Measurements from ENCODE around the gene KIF27. TPM values are rescaled to one million over a fixed set of nuclear protein-coding genes. Genes with fewer than 3 reads are reported as not detected.
"Not testable (repeated sequence)": the region's sequence is repeated elsewhere in the genome, so short reads cannot be mapped to it uniquely, and the experiment has no call there.

Gene KIF27, protein sequence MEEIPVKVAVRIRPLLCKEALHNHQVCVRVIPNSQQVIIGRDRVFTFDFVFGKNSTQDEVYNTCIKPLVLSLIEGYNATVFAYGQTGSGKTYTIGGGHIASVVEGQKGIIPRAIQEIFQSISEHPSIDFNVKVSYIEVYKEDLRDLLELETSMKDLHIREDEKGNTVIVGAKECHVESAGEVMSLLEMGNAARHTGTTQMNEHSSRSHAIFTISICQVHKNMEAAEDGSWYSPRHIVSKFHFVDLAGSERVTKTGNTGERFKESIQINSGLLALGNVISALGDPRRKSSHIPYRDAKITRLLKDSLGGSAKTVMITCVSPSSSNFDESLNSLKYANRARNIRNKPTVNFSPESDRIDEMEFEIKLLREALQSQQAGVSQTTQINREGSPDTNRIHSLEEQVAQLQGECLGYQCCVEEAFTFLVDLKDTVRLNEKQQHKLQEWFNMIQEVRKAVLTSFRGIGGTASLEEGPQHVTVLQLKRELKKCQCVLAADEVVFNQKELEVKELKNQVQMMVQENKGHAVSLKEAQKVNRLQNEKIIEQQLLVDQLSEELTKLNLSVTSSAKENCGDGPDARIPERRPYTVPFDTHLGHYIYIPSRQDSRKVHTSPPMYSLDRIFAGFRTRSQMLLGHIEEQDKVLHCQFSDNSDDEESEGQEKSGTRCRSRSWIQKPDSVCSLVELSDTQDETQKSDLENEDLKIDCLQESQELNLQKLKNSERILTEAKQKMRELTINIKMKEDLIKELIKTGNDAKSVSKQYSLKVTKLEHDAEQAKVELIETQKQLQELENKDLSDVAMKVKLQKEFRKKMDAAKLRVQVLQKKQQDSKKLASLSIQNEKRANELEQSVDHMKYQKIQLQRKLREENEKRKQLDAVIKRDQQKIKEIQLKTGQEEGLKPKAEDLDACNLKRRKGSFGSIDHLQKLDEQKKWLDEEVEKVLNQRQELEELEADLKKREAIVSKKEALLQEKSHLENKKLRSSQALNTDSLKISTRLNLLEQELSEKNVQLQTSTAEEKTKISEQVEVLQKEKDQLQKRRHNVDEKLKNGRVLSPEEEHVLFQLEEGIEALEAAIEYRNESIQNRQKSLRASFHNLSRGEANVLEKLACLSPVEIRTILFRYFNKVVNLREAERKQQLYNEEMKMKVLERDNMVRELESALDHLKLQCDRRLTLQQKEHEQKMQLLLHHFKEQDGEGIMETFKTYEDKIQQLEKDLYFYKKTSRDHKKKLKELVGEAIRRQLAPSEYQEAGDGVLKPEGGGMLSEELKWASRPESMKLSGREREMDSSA (N-terminal part only)
- 3.0 and 4.7 TPM in 2 replicates for total RNA-seq (2014; rRNA removed; shearing (Covaris generic))
- polyA plus RNA-seq (2015; cell fraction: cytosol; rRNA removed), result 1.7 and 2.0 TPM in 2 replicates
- 8.9 and 9.2 TPM in 2 replicates for polyA plus RNA-seq (2015; cell fraction: nucleus; rRNA removed)

GRCh38 chr9:83920927-83921707 is at the start of gene KIF27:
KIF27 (minus strand) TSS chr9:83921432; CDS start chr9:83915591, 5,841 bp downstream.
- in situ Hi-C loops (cut with HindIII; ENCODE audit: low pct_unique_long_range_greater_than_20kb, low sequenced_read_pairs), result no loop called here
- DNase-seq (ENCODE audit: low read depth, low spot score), result peak; percentile 97

GRCh38 chr9:83969602-83970001 is 48.4 kb upstream of the KIF27 start:
- in situ Hi-C loops (cut with HindIII; ENCODE audit: low pct_unique_long_range_greater_than_20kb, low sequenced_read_pairs), result no loop called here

DNA sequence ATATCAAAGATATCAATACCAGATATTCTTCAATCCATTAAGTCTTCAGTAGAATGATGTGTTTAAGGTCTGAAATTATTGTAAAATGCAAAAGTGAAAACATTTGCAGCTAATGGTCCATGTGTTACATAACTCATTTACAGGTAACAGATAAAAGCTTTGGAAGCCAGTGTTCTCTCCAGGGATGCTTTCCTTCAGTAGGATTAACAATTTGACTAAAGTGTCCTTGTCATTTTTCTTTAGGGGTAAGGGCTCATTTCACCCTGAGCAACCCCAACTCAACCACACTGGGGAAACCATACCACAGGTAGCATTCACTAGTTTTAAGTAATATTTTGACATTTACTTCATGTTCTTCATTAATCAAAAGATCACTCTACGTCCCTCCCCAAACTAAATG is 45.8 kb upstream of the KIF27 start:
- no peak for DNase-seq (ENCODE audit: low read depth, low spot score)
- in situ Hi-C loops (cut with HindIII; ENCODE audit: low pct_unique_long_range_greater_than_20kb, low sequenced_read_pairs), result no loop called here

More at GRCh38 chr9:83969602-83970001, 48.4 kb upstream of the KIF27 start:
- no peak for DNase-seq (ENCODE audit: low read depth, low spot score)

DNA sequence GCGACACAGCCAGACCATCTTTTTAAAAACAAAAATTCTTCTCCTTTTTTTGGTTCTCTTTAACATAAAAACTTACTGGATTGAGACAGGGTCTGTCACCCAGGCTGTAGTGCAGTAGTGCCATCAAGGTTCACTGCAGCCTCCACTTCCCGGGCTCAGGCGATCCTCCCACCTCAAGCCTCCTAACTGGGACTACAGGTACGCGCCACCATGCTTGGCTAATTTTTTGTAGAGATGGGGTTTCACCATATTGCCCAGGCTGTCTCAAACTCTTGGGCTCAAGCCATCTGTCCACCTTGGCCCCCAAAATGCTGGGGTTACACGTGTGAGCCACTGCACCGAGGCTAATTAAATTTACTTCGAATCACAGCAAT is 45.0 kb upstream of the KIF27 start:
- in situ Hi-C loops (cut with HindIII; ENCODE audit: low pct_unique_long_range_greater_than_20kb, low sequenced_read_pairs), result no loop called here

DNA sequence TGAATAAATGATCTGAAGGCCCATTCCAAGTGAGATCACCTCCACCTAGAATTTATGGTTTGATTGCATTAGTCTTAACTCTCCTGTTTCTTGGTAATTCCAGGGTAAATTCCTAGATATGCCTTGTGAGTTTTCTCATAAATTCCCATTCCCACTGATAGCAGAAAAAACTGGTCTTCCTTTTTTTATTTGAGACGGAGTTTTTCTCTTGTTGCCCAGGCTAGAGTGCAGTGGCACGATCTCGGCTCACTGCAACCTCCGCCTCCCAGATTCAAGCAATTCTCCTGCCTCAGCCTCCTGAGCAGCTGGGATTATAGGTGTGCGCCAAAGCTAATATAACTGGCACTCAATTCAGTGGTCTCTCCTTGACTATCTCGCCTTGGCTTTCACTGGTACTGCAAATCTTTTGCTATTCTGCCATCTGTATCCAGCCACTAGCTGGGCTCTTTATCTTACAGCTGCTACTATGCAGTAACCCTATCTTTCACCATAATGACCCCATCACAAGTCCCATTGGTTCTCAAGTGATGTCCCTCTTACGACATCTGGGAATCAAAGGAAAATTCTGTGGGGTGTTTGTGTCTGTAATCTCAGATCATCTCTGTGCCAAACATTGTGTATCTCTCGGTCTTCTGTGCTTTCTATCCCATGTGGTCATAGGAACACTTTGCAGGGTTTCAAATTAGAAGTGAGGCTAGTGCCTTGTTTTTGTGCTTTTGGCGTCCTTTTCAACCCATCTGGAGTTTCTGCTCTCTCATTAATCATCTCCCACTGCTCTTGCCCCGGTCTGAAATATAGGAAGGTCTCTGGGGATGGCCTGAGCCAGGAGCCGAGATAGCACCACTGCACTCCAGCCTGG is 44.3 kb upstream of the KIF27 start:
- in situ Hi-C loops (cut with HindIII; ENCODE audit: low pct_unique_long_range_greater_than_20kb, low sequenced_read_pairs), result no loop called here
- peak; percentile 47 for DNase-seq (ENCODE audit: low read depth, low spot score)

More for the DNA sequence above, 45.0 kb upstream of the KIF27 start:
- DNase-seq (ENCODE audit: low read depth, low spot score), result no peak

DNA sequence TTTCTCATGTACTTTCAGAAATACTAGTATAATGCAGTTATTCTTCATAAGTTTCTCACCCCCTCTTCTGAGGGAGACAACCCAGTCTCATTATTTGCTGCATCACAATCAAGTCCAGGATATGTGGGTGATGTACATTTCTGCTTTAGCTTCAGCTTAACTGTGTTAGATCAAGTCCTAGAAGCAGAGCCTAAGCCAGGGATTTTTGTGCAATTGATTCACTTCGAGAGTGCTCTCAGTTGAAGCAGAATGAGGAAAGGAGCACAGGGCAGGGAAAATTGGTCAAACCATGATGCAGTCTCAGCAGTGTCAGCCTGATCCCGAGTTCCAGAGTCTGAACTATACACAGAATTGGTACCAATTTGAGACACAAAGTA is 43.7 kb upstream of the KIF27 start:
- in situ Hi-C loops (cut with HindIII; ENCODE audit: low pct_unique_long_range_greater_than_20kb, low sequenced_read_pairs), result no loop called here
- DNase-seq (ENCODE audit: low read depth, low spot score), result peak; percentile 31

- DNase-seq (ENCODE audit: low read depth, low spot score), result peak; percentile 43
- in situ Hi-C loops (cut with HindIII; ENCODE audit: low pct_unique_long_range_greater_than_20kb, low sequenced_read_pairs), result no loop called here
These were observed 40.9 kb upstream of the KIF27 start for GRCh38 chr9:83962165-83962564.

DNA sequence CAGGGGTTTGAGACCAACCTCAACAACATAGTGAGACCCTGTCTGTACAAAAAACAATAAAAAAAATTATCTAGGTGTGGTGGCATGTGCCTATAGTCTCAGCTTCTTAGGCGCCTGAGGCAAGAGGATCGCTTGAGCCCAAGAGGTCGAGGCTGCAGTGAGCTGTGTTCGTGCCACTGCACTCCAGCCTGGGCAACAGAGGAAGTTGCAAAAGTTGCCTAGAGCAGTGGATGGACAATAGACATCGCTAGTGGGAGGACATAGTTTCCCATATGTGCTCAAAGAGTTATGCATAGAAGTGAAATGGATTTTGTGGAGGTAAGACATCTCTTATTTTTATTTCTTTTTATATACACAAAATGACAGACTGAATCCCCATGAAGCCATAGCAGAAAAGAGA is 39.8 kb upstream of the KIF27 start:
- DNase-seq (ENCODE audit: low read depth, low spot score), result no peak

GRCh38 chr9:83959061-83959460 is 37.8 kb upstream of the KIF27 start:
- no peak for DNase-seq (ENCODE audit: low read depth, low spot score)
- in situ Hi-C loops (cut with HindIII; ENCODE audit: low pct_unique_long_range_greater_than_20kb, low sequenced_read_pairs), result no loop called here

More for the DNA sequence above, 39.8 kb upstream of the KIF27 start:
- in situ Hi-C loops (cut with HindIII; ENCODE audit: low pct_unique_long_range_greater_than_20kb, low sequenced_read_pairs), result no loop called here

- in situ Hi-C loops (cut with HindIII; ENCODE audit: low pct_unique_long_range_greater_than_20kb, low sequenced_read_pairs), result no loop called here
- no peak for DNase-seq (ENCODE audit: low read depth, low spot score)
These were observed 35.9 kb upstream of the KIF27 start for GRCh38 chr9:83957248-83957513.

DNA sequence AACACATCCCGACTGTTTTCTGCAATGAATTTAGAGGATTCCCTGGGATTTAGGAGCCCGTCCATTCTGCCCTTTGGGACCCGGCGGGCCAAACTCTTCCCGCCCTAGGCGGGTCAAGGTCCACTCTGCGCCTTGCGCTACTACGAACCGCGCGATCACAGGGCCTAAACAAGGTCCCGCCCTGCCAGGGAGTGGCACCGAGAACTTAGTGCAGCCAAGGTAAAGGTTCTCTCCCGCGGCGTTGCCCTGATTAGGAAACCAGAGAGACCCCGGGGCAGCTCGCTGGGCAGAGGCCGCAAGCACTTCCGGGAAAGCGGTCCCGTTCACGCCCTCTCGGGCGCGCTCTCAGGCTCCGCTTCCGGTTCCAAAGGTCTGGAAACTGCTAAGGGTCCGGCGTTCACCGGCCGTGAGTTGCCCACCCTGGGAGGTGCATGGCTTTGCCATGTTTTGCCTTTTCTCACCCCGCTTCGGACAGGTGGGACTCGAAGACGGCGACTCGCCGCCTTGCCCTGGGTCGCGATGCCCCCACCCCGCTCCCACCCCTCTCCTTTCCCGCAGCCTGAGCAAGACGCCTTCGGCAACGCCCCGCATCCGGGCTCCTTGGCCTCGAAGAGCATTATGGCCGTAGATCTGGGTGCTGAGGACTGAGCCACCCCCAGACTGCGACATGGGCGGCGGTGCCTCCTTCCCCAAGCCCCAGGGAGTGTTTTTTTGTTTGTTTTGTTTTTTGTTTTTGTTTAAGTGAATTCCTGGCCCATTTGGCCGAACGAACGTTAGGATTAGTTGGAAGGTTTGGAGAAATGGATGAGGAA is 35.4 kb upstream of the KIF27 start:
- no peak for DNase-seq (ENCODE audit: low read depth, low spot score)
- in situ Hi-C loops (cut with HindIII; ENCODE audit: low pct_unique_long_range_greater_than_20kb, low sequenced_read_pairs), result no loop called here

DNA sequence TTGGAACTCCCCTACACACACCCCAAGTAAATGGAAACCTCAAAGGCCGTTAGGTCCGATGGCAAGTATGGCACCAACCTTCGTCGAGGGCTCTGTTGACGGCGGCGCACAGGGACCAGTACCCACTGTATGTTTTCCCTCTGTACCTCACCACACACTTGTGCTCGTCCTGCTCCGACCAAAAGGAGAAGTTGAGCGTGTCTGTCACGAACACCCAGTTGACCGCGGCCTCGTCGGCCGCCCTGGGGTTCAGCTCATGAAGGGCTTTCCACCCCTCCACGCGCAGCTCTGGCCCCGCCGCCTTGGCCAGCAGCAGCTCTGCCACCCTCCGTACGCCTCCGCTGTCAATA is 34.8 kb upstream of the KIF27 start:
- in situ Hi-C loops (cut with HindIII; ENCODE audit: low pct_unique_long_range_greater_than_20kb, low sequenced_read_pairs), result no loop called here
- no peak for DNase-seq (ENCODE audit: low read depth, low spot score)

DNA sequence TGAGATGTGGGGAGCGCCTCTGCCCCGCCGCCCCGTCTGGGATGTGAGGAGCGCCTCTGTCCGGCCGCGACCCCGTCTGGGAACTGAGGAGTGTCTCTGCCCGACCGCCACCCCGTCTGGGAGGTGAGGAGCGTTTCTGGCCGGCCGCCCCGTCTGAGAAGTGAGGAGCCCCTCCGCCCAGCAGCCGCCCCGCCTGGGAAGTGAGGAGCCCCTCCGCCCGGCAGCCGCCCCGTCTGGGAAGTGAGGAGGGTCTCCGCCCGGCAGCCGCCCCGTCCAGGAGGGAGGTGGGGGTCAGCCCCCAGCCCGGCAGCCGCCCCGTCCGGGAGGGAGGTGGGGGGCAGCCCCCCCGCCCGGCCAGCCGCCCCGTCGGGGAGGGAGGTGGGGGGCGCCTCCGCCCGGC is 26.9 kb upstream of the KIF27 start:
- in situ Hi-C loops (cut with HindIII; ENCODE audit: low pct_unique_long_range_greater_than_20kb, low sequenced_read_pairs); DNase-seq (ENCODE audit: low read depth, low spot score): not testable (repeated sequence)

GRCh38 chr9:83940590-83941303 is 19.5 kb upstream of the KIF27 start:
- DNase-seq (ENCODE audit: low read depth, low spot score), result no peak
- in situ Hi-C loops (cut with HindIII; ENCODE audit: low pct_unique_long_range_greater_than_20kb, low sequenced_read_pairs), result no loop called here

- in situ Hi-C loops (cut with HindIII; ENCODE audit: low pct_unique_long_range_greater_than_20kb, low sequenced_read_pairs), result no loop called here
- peak; percentile 82 for DNase-seq (ENCODE audit: low read depth, low spot score)
These were observed 16.7 kb upstream of the KIF27 start for GRCh38 chr9:83937861-83938455.

Measured in SK-MEL-5 (cell line).